ENCODE data around the gene SLC5A12. TPM values are rescaled to one million over a fixed set of nuclear protein-coding genes. Genes with fewer than 3 reads are reported as not detected.

The SLC5A12 gene
- total RNA-seq, 2 donors from 2014 or later: not detected

DNA sequence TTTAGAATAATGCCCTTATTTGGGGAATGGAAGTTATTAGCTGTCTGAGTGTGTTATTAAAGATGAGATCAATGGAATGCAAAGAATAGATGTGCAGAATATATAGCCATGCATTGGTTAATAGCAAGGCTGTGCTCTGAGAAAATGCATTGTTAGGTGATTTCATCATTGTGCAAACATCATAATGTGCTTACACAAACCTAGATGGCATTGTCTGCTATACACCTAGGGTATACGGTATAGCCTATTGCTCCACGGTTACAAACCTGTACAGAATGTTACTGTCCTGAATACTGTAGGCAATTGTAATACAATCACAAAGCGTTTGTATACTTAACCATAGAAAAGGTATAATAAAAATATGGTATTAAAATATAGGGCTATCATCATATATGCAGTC, 25.5 kb downstream of the SLC5A12 start:
- ATAC-seq (no peak), DNase-seq (no peak)
- intact Hi-C loops (cut with DNase I): no loop called here
- Histone ChIP-seq H3K4me1 (no peaks in the 10 kb centered on the region), H3K9me3 (no peaks in the 10 kb centered on the region), H3K36me3 (replicated peaks in 1 of 2; ENCODE audit: insufficient read depth in 1 of 2, low read depth in 2 of 2) (no peaks in the 10 kb centered on the region), H3K27ac (no peak overlapping the region), H3K4me3 (no peak overlapping the region), H3K27me3 (no peaks in the 10 kb centered on the region)
- TF ChIP-seq POLR2A (IDR thresholded peaks at IDR 0.05): no peak
- TF ChIP-seq, protein P1, sequence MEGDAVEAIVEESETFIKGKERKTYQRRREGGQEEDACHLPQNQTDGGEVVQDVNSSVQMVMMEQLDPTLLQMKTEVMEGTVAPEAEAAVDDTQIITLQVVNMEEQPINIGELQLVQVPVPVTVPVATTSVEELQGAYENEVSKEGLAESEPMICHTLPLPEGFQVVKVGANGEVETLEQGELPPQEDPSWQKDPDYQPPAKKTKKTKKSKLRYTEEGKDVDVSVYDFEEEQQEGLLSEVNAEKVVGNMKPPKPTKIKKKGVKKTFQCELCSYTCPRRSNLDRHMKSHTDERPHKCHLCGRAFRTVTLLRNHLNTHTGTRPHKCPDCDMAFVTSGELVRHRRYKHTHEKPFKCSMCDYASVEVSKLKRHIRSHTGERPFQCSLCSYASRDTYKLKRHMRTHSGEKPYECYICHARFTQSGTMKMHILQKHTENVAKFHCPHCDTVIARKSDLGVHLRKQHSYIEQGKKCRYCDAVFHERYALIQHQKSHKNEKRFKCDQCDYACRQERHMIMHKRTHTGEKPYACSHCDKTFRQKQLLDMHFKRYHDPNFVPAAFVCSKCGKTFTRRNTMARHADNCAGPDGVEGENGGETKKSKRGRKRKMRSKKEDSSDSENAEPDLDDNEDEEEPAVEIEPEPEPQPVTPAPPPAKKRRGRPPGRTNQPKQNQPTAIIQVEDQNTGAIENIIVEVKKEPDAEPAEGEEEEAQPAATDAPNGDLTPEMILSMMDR (IDR thresholded peaks at IDR 0.05): no peak
- 35 to 46% methylated on average over 3 of the region's 3 CpGs for WGBS, 2 donors

DNA sequence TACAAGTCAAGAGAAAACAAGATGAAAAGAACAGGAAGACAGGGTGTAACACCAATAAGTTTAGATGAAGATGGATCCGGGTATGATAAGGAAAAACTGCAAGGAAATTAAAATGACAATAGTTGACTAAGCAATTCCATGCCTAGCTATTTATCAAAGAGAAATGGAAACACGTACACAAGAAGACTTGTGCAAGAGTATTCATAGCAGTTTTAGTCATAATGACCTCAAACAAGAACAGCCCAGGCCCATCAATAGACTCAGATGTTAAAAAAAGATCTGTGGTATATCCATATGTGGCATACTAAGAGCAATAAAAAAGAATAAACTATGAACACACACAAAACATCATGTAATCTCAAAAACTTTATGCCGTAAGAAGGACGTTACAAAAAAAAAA, 33.2 kb downstream of the SLC5A12 start:
- no peaks in the 10 kb centered on the region for H3K9me3 ChIP-seq
- DNase-seq: no peak
- 59 to 68% methylated on average over 4 of the region's 4 CpGs for WGBS, 2 donors

DNA sequence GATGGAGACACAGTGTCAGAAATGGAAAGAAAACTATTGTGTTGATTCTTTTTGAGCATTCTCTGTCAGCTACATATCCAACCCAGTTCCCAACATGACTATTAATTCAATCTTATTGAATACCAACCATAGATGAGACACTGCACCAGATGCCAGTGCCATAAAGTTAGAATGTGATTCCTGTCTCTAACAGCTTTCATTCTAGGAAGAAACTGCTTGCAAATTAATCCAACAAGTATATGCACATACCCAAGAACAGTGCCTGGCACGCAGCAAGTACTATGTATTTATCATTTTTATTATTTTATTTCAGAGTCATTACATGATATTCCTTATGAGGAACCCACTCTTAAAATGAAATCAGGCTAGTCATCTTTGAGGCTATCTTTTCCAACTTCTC, 34.5 kb downstream of the SLC5A12 start:
- DNase-seq: no peak
- Histone ChIP-seq H3K4me3 (no peak overlapping the region), H3K27ac (no peak overlapping the region), H3K4me1 (no peaks in the 10 kb centered on the region), H3K9me3 (no peaks in the 10 kb centered on the region), H3K27me3 (no peaks in the 10 kb centered on the region), H3K36me3 (replicated peaks in 1 of 2; ENCODE audit: insufficient read depth in 1 of 2, low read depth in 2 of 2) (no peaks in the 10 kb centered on the region)
- intact Hi-C loops (cut with DNase I): no loop called here
- TF ChIP-seq, protein P1 (IDR thresholded peaks at IDR 0.05): no peak
- no peak for TF ChIP-seq POLR2A (IDR thresholded peaks at IDR 0.05)
- WGBS, 2 donors: 64 to 70% methylated on average over 1 of the region's 1 CpG
- no peak for ATAC-seq

More for the DNA sequence above, 33.2 kb downstream of the SLC5A12 start:
- intact Hi-C loops (cut with DNase I): no loop called here
- H3K27ac ChIP-seq: no peak overlapping the region
- ATAC-seq: no peak
- H3K4me1 ChIP-seq: no peaks in the 10 kb centered on the region
- H3K4me3 ChIP-seq: no peak overlapping the region
- no peaks in the 10 kb centered on the region for H3K36me3 ChIP-seq (replicated peaks in 1 of 2; ENCODE audit: insufficient read depth in 1 of 2, low read depth in 2 of 2)
- TF ChIP-seq, protein P1 (IDR thresholded peaks at IDR 0.05): no peak
- TF ChIP-seq POLR2A (IDR thresholded peaks at IDR 0.05): no peak
- no peaks in the 10 kb centered on the region for H3K27me3 ChIP-seq

DNA sequence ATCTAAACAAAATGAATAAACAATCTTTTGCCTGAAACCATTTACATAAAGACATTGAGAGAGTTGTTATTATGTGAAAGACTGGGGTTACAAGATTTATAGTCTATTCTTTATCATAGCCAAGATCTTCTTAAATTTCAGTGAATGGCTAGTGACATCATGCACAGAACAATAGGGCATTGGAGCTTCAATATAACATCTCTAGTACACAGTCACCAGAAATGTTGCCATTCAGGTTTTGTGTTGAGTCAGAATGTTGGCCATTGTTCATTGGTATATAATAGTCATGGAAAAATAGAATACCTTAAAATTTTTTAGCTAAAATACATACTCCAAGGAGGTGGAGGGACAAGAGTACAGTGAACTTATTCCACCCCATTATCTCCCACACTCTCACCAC, 44.3 kb downstream of the SLC5A12 start:
- no peak overlapping the region for H3K27ac ChIP-seq
- intact Hi-C loops (cut with DNase I): no loop called here
- no peak for ATAC-seq
- H3K4me3 ChIP-seq: no peak overlapping the region
- no peaks in the 10 kb centered on the region for H3K9me3 ChIP-seq
- no peaks in the 10 kb centered on the region for H3K36me3 ChIP-seq (replicated peaks in 1 of 2; ENCODE audit: insufficient read depth in 1 of 2, low read depth in 2 of 2)
- DNase-seq: no peak
- TF ChIP-seq POLR2A (IDR thresholded peaks at IDR 0.05): no peak
- TF ChIP-seq, protein P1 (IDR thresholded peaks at IDR 0.05): no peak
- no peaks in the 10 kb centered on the region for H3K27me3 ChIP-seq
- no peaks in the 10 kb centered on the region for H3K4me1 ChIP-seq

DNA sequence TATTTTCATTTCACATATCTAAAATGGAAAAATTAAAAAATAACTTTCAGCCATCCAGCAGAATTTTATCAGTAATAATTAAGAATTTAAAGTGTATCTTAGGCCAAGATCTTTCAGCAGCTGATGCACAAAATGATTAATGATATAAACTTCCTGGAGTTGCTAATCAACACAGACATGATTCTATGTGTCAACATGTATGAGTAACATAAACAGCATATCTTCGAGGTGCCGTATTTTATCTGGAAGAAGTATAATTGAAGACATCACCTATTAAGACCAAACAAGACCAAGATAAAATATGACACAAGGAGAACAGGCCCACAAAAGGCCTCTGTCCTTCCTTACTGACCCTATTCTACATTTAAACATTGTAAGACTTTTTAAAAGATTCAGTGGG, 45.2 kb downstream of the SLC5A12 start:
- Histone ChIP-seq H3K27ac (no peak overlapping the region), H3K27me3 (no peaks in the 10 kb centered on the region), H3K36me3 (replicated peaks in 1 of 2; ENCODE audit: insufficient read depth in 1 of 2, low read depth in 2 of 2) (no peaks in the 10 kb centered on the region), H3K4me3 (no peak overlapping the region), H3K4me1 (no peaks in the 10 kb centered on the region), H3K9me3 (no peaks in the 10 kb centered on the region)
- TF ChIP-seq POLR2A (IDR thresholded peaks at IDR 0.05): no peak
- intact Hi-C loops (cut with DNase I): no loop called here
- DNase-seq (no peak), ATAC-seq (no peak)
- 57 to 71% methylated on average over 2 of the region's 2 CpGs for WGBS, 2 donors

All from body of pancreas (tissue), 4 donors.